ENCODE data around the gene CCDC88C. TPM values are rescaled to one million over a fixed set of nuclear protein-coding genes. Genes with fewer than 3 reads are reported as not detected.

The CCDC88C gene
- total RNA-seq, 1 donor: 77.3 TPM

DNA sequence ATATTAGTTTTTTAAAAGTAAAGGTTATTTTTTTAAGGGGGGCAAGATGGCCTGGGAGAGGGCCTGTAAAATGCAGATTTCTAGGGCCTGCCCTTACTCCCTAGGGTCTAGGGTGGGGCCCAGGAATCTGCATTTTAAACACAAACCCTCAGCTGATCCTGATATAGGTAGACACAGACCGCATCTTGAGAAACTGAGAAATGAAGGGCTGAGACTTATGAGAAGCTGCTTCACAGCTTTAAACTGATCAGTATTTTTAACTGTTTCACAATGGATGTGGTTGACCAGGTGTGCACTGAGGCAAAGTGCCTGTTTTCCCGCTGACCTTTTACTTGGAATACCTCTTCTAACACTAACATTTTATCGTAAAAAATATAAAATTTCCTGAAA is 84.0 kb downstream of the CCDC88C start:
- no peak for DNase-seq (ENCODE audit: low read depth in 2 of 3, low spot score in 2 of 3)

DNA sequence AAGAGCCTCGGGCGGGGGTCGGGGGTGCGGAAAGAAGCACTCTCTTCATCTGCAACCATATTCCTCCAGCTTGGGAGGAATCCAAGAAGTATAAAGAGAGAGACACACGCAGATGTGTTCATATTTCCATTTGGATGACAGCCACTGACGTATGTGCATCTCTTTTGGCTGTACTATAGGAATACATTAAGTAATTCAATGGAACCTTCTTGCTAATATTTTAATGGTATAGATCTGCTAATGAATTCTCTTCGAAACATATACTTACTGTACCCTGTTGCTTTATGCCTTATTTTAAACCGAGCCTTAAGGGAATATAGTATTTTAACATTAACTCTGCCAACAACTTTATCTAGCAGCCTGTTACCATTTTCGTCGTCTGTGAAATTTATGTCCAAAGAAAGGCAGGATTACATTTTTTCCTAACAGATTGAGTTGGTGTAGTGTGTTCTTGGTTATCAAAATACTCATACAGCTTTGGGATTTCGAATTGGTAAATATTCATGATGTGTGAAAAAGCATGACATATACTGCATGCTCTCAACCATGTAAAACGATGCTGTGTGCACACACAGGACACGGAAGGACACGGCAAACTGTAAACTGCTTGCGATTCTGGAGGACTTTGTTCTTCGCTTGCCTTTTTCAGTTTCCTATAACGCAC is 84.5 kb downstream of the CCDC88C start:
- DNase-seq (ENCODE audit: low read depth in 2 of 3, low spot score in 2 of 3): no peak

DNA sequence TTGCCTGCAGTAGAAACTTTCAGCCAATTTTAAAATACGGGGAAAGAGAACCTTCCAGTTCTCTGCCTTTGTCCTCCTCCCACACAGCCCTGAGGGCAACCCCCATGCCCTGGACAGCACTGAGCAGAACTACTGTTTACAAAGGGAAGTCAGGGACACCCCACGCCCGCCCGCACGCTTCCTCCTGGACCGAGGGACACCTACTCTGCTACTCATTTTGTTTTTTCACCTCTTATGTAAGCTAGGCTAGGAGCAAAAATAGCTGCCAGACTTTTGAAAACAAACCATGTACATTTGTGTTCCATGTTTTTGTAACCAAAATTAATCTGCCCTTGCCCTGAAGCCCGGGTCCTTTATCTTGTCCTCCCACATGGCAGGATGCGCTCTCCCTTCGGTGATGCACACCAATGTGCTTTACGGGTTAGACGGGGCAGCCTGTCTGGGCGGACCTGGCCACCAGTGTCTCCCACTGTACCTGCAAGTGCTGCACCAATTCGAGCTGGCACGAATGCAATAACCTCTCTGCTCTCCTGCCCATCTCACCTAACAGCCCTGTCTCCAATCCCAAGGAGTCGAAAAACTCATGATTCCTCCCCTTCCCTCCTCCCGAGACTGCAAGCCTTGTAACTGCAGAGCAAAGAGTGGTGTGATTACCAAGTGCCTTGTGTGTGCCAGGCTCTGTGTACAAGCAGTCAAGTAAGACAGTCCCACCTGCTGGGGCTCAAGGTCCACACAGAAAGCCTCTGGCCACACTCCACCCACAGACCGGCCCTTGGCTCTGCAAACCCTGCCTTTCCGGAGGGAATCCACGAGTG is 85.2 kb downstream of the CCDC88C start:
- peak in 1 of 3 donors; percentile 43 for DNase-seq (ENCODE audit: low read depth in 2 of 3, low spot score in 2 of 3)

DNA sequence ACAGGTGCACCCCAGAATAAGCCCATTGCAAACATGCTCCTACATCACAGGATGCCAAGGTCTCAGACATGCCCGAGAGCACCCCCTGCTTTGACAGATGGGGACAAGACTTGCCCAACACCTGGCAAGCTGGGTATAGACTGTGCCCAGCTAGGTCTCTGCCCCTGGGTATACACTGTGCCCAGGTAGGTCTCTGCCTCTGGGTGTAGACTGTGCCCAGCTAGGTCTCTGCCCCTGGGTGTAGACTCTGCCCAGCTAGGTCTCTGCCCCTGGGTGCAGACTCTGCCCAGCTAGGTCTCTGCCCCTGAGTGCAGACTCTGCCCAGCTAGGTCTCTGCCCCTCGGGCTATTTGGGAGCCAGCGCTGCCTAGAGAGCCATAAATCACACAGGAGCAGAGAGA is 85.9 kb downstream of the CCDC88C start:
- no peak for DNase-seq (ENCODE audit: low read depth in 2 of 3, low spot score in 2 of 3)

DNA sequence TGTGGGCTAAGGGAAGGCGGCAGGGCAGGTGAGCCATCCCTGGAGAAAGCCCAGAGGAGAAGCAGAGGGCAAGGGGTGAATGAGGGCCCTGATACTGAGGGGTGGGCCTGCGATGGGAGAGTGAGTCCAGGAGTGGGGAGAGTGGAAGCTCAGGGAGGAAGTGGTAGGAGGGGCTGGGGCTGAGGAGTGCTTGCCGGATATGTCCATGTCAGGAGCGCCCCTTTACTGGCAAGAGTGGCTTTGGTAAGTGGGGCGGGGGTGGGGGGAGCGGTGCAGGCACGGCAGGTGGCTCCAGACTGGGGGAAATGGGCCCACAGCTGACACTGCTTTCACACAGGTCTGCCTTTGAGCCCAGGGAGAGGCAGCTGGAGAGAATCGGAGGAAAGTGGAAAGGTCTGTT is 86.8 kb downstream of the CCDC88C start:
- peak in 1 of 3 donors; percentile 35 for DNase-seq (ENCODE audit: low read depth in 2 of 3, low spot score in 2 of 3)

DNA sequence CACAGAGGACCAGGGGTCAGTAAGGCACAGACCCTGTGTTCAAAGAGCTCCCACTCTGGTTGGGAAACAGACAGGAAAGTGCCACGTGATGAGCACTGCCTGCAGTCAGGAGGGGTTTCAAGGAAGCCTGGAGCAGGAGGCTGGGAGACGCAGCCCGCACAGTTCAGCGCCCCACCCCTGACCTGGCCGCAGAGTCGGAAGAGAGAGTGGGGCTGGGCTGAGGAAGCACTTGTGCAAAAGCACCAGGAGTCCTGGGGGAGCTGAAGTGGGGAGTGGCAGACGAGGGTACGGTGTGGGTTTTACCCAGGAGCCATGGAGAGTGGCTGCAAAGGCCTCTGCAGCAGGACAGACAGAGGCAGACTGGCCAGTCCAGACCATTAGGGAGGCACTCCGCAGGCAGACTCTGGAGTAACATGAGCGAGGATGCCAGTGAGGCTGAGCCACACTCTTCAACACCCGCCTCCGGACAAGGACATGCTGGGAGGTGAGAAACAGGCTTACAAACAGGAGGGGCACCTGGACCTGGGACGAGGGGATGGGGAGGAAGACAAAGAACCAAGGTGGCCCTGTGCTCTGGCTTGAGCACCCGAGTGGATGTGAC is 87.4 kb downstream of the CCDC88C start:
- no peak for DNase-seq (ENCODE audit: low read depth in 2 of 3, low spot score in 2 of 3)

DNA sequence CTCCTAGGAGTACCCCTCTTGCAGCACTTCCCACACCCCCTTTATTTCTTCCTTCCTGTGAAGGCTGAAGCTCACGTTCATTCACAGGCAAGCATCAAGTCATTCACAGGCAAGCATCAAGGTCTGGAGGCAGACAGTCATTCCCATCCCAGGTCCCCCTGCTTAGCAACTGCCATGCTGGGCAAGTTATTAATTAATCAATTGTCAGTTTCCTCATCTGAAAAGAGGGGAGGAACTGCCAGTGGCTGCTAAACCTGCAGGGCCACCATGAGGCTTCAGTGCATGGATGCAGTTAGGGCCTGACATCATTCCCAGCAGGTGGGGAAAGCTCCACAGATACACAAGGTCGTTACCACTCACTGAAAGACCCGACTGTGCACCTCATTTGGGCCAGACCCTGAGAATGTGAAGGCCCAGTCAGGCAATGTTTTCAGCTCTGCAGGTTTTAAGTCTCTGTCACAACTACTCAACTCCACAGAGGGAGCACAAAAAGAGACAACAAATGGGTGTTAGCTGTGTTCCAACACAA is 88.1 kb downstream of the CCDC88C start:
- DNase-seq (ENCODE audit: low read depth in 2 of 3, low spot score in 2 of 3): no peak

DNA sequence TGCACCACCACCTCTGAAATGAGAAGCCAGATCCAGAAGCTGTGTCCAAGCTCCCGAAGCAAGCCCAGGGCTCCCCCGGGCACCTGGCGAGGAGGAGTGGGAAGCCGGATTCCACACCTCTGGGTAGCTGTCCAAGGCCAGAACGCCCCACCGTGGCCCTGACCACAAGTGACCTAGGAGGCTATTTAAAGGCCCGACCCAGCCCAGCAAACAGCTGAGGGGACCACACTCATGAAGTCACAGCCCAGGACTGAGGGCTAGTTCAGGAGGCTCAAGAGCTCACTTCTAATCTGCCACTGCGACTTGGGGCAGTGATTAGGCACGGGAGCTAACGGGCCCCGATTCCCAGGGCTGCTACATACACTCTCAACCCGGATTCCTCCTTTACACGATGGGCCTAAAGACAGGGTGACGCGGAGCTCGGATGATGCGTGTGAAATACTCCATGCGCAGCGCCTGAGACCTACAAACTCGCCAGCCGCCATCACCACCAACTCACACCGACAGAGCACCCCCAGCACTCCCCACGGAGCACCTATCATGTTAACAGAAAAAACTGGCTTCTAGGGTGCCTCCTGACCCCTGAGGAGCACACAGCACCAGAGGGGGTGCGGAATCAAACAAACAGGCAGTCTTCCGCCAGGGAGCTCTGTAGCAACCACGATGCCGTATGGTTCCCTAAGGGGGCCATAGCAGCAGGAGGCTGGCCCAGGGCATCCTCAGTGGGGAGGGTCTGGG is 89.1 kb downstream of the CCDC88C start:
- DNase-seq (ENCODE audit: low read depth in 2 of 3, low spot score in 2 of 3): no peak

DNA sequence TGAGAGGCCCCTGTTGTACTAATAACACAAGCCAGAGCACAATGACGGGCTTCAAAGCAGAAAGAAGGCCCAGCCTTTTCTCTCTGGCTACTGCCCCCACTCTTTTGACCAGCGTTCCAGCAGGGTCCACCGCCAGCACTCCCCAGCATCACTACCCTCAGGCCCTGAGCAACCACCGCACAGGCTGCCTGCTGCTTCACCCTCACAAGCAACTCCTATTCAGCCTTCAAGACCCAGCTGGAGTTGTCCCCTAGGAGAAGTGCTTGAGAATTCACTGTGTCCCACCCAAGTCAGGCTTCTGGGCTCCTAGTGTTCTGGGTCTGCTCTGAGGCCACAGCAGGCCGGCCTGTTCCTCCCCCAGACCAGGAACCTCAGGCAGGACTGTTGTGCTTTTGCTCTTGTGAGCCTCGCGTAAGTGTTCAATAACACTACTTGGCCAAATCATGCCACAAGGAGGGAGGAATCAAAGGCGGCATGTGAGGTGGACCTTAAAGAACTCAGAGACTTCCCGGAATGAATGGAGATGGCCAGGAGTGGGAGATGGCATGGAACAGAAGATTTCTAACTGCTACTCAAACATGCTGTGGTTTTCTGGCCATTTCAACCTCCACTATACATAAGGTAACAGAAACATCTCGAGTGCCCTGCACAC is 89.8 kb downstream of the CCDC88C start:
- no peak for DNase-seq (ENCODE audit: low read depth in 2 of 3, low spot score in 2 of 3)

DNA sequence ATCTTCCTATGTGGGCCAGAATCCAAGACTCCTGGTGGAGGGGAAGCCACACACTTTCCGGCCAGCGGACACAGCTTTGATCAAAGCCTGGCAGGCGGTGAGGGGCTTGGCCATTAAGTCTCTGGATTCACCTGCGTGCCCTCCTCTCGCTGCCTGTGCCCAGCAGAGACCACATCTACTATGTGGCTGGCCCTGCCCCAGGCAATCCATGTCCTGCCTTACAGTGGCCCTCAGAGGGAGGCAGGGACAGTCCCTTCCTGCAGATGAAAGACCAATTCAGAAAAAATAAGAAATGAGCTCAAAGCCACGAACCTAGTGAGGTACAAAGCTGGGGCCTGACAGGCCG is 90.4 kb downstream of the CCDC88C start:
- no peak for DNase-seq (ENCODE audit: low read depth in 2 of 3, low spot score in 2 of 3)

DNA sequence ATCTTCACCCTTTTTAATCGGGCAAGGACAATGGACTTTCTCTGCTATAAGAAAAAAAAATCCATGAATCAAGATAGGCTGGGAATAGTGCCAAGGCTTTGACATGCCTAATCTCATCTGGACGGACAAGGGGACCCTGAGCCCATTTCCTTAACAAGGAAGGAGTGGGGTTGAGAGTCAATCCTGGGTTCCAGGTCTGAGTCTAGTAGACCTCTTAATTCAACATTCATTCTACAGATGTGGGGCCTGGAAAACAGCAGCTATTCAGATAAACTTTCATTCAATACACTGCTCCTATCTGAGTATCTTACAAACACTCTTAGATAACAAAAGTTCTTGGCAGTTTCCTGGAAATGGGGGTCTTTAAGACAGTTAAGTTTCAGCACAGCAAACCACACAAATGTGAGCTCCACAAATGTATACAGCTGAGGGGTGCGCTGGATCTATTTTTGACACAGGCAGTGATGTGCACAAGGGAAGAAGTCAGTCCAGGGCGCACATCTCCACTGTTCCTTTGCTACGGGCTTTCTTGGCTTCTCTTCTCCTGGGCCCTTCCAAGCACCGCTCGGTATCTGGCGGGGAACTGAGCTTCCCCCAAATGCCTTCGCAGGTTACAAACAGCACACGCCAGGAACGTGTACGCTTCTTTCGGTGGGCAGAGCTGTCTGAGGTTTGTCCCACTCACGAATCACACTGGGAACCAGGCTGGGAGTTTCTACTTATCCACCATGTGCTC is 90.9 kb downstream of the CCDC88C start:
- no peak for DNase-seq (ENCODE audit: low read depth in 2 of 3, low spot score in 2 of 3)

DNA sequence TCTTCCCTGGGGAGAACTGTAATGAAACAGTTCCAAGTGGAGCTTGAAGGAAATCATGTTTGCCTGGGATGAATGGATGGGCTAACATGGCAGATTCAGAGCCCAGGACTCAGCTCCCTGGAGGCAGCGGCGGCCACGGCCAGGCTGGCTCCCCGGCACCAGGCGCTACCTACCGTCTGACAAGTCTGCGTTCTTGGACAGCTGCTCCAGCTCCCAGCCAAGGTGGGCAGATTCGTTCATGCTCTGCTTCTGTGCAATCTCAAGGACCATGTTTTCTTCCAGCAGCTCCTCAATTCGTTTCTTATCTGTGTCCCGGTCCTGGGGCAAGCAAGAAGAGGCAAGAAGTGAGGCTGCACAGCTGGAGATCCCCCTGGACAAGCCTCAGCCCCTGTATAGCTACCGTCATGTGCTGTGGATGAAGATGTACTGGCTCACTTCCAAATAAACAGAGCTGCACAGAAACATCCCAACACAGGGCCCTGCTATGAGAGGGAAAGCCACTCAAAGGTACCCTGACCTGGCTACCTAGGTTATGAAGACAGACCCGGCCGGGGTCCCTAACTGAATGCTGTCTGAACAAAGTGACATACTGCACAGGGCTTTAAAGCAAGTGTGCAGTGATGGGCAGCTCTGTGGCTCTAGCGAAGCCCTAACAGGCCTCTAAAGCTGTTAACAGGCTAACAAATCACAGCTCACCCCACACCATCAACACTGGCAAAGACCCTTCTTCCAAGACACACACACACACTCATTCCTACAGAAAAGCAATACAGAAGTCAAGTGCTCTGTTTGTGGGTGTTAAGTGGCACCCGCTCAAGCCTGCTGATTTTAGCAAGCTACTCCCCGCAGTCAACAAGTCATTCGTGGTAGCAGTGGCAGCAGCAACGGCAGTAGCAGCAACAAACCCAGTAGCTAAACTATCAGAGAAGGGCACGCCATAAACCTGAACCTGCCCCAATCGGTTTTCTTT is 92.7 kb downstream of the CCDC88C start:
- DNase-seq (ENCODE audit: low read depth in 2 of 3, low spot score in 2 of 3): no peak

DNA sequence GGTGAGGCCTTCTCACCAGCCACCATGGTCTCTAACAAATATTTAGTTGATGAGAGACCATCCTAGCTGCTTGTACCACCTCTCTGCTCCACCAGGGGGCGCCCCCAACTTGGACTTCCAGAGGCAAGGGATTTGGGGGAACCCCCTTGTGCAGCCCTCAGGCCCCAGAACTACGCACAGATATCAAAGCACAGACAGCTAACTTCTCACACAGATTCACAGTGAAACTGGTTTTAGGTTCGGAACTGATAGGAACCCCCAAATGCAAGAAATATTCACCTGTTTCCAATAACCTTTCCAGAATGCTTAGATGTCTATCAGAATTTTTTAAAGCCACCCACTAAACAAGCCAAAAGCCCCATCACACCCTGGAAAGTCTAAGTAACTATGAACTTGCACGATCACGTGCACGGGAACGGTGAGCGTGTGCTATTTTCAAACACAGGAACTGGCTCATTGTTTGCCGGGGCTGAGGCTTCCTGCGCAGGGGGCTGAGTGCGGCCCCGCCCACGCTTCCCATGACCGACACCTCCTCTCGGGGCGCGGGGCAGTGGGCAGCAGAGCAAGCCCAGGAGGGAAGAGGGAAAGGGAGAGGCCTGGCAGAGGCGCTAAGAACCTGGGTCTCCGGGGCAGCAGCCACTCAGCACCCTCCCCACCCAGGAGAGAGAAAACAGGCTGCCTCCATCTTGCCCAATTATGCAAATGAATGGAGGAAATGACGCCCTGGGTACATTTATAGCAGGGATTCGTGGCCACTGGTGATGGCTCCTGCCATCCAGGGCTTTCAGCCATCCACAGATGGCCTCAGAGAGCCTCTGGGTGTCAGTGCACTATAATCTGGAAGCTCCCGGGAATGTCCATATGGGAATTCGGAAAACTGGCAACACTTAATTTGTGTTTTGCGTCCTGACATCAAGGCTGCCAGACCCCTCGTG is 93.7 kb downstream of the CCDC88C start:
- peak; percentile 89 to 95 (median 92) for DNase-seq (ENCODE audit: low read depth in 2 of 3, low spot score in 2 of 3)

DNA sequence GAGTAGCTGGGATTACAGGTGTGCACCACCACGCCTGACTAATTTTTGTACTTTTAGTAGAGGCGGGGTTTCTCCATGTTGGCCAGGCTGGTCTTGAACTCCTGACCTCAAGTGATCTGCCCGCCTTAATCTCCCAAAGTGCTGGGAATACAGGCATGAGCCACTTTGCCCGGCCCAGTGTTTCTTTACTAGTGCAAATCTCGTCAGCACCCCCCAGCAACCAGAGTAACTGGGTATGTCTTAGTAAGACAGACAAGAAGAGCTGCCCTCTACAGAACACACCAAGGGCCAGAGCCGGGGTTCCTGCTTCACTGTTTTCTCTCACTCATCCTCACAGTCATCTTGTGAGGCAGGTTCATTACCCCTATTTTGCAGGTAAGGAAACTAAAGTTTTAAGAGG is 94.6 kb downstream of the CCDC88C start:
- DNase-seq (ENCODE audit: low read depth in 2 of 3, low spot score in 2 of 3): no peak

DNA sequence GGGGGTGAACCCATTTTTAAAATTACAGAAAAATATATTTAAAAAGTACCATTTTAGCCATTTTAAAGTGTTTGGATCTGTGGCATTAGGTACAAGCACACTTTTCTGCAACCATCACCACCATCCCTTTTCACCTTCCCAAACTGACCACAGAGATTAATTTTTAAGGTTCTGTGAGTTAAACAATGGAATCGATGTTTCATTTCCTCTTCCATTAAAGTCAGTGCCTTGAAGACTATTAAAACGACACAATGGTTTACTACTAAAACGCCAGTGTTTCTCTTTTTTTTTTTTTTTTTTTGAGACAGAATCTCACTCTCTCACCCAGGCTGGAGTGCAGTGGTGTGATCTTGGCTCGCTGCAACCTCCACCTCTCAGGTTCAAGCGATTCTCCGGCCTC is 95.0 kb downstream of the CCDC88C start:
- DNase-seq (ENCODE audit: low read depth in 2 of 3, low spot score in 2 of 3): no peak

DNA sequence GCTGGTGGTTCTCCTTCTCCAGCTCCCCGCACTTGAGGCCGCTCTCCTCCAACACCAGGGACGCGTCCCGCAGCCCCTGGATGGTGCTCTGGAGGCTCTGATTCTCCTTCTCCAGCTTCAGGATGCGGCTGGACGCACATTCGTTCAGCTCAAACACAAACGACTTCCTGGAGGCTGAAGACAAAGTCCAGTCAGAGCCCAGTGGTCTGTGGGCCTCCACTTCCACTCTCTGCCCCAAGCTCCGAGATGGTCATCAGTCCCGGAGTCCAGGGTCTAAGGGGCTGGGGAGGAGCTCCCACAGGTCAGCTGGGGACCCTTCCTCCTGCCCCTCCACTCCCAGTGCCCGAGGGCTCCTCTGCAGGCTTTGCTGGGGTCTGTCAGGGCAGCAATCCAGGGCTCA is 96.5 kb downstream of the CCDC88C start:
- no peak for DNase-seq (ENCODE audit: low read depth in 2 of 3, low spot score in 2 of 3)

DNA sequence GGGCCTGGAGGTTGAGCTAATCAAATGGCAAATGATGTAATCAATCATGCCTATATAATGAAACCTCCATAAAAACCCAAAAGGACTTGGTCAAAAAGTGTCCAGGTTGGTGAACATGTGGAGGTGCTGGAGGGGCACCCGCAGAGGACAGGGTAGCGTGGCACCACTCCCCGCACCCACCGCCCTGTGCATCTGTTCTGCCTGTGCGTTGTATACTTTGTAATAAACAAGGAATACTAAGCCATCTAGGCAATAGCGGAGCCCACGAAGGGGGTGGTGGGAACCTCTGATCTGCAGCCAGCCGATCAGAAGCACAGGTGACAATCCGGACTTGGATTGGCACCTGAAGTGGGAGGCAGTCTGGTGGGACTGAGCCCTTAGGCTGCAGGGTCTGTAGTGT is 97.4 kb downstream of the CCDC88C start:
- no peak for DNase-seq (ENCODE audit: low read depth in 2 of 3, low spot score in 2 of 3)

DNA sequence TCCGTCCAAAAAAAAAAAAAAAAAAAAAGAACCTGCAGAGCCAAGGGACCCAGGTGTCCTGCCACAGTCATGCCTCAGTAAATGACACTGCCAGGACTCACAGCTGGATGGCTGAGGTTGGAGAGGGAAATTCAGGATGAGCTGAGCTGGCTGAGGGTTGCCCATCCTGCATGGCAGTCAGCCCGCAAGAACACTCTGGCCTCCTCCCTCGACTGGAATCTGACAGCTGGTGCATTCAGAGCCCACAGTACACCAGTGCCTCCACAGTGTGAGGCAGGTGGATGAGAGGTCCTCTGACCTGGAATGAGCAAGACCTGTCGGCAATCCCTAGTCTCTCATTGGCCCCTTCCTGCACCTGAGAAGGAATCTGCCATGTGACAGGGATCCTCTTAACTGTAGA is 98.7 kb downstream of the CCDC88C start:
- no peak for DNase-seq (ENCODE audit: low read depth in 2 of 3, low spot score in 2 of 3)

Measured in hematopoietic multipotent progenitor cell (in vitro differentiated cells).